ENCODE measurements around the gene OCLN.
"Not testable (repeated sequence)": the region's sequence is repeated elsewhere in the genome, so short reads cannot be mapped to it uniquely, and the experiment has no call there.

Gene OCLN

DNA sequence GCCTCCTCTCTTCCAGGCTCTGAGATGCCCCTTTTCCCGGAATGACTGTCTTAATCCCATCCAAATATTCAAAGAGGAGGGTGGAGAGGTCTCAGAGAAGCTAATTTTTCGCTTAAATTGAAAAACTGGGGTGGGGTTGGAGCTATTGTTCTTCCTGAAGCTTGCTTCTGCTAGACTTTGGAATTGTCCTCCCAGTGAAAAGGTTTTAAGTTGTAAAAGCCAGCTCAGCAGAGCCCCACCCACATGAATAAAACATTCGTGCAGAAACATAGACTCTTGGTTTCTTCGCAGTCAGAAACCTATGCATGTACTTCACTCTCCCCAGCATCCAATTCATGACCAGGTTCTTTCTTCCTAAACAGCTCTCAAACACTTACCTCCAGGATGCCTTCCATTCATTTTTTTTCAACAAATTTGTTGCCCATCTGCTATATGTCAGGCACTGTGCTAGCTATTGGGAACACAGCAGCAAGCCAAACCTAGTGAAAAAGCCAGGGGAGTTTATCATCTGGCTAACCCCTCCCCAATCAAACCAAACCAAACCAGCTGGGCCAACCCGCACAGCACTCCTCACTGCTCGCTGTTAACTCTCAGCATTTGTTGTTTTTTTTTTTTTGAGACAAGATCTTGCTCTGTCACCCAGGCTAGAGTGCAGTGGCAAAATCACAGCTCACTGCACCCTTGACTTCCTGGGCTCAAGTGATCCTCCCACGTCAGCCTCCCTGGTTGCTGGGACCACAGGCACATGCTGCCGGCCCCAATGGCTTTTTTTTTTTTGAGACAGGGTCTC lies 37.9 kb upstream of the OCLN start:
- no peak overlapping the region for H3K9ac ChIP-seq (ENCODE audit: low read depth, low read length)
- H3K4me1 ChIP-seq (ENCODE audit: insufficient read depth, low read length), result no peaks in the 10 kb centered on the region

DNA sequence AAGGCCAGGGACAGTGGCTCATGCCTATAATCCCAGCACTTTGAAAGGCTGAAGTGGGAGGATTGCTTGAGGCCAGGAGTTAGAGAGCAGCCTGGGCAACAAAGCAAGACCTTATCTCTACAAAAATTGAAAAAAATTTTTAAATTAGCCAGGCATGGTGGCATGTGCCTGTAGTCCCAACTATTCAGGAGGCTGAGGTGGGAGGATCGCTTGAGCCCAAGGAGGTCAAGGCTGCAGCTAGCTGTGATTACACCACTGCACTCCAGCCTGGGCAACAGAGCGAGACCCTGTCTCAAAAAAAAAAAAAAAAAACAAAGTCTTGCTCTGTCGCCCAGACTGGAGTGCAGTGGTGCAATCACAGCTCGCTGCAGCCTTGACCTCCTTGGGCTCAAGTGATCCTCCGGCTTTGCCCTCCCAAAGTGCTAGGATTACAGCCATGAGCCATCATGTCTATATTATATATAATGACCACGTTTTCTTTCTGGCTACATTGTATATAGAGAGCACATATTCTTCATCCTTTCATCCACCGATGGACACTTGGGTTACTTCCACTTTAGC lies 37.1 kb upstream of the OCLN start:
- not testable (repeated sequence) for H3K4me3 ChIP-seq (ENCODE audit: low read depth in 1 of 2, low read length in 2 of 2); H3K4me1 ChIP-seq (ENCODE audit: insufficient read depth, low read length); ATAC-seq (ENCODE audit: insufficient read depth, low read depth); H3K9me3 ChIP-seq (ENCODE audit: insufficient read depth, low read length, severe bottlenecking); H3K79me2 ChIP-seq (ENCODE audit: insufficient read depth, low read length); H3K4me2 ChIP-seq (ENCODE audit: insufficient read depth, low read length); H3K27me3 ChIP-seq (ENCODE audit: insufficient read depth, low read length, poor library complexity); H3K27ac ChIP-seq (ENCODE audit: low read length); H3K36me3 ChIP-seq (ENCODE audit: insufficient read depth, low read length); H3K9ac ChIP-seq (ENCODE audit: low read depth, low read length); DNase-seq; H4K20me1 ChIP-seq (ENCODE audit: insufficient read depth, low read length); H2AFZ ChIP-seq (ENCODE audit: low read depth, low read length)

More for the DNA sequence above, 37.9 kb upstream of the OCLN start:
- Histone ChIP-seq H3K27ac (ENCODE audit: low read length) (no peak overlapping the region), H3K27me3 (ENCODE audit: insufficient read depth, low read length, poor library complexity) (no peaks in the 10 kb centered on the region), H3K4me3 (ENCODE audit: low read depth in 1 of 2, low read length in 2 of 2) (no peak overlapping the region), H4K20me1 (ENCODE audit: insufficient read depth, low read length) (no peaks in the 10 kb centered on the region), H3K4me2 (ENCODE audit: insufficient read depth, low read length) (no peak overlapping the region), H3K36me3 (ENCODE audit: insufficient read depth, low read length) (no peaks in the 10 kb centered on the region), H3K9me3 (ENCODE audit: insufficient read depth, low read length, severe bottlenecking) (no peaks in the 10 kb centered on the region), H3K79me2 (ENCODE audit: insufficient read depth, low read length) (no peaks in the 10 kb centered on the region), H2AFZ (ENCODE audit: low read depth, low read length) (no peak overlapping the region)
- DNase-seq, result no peak
- no peak for ATAC-seq (ENCODE audit: insufficient read depth, low read depth)
- no peak for TF ChIP-seq EZH2 (IDR thresholded peaks at IDR 0.05; ENCODE audit: borderline replicate concordance, low read depth, low read length, severe bottlenecking)
- TF ChIP-seq, protein P1, sequence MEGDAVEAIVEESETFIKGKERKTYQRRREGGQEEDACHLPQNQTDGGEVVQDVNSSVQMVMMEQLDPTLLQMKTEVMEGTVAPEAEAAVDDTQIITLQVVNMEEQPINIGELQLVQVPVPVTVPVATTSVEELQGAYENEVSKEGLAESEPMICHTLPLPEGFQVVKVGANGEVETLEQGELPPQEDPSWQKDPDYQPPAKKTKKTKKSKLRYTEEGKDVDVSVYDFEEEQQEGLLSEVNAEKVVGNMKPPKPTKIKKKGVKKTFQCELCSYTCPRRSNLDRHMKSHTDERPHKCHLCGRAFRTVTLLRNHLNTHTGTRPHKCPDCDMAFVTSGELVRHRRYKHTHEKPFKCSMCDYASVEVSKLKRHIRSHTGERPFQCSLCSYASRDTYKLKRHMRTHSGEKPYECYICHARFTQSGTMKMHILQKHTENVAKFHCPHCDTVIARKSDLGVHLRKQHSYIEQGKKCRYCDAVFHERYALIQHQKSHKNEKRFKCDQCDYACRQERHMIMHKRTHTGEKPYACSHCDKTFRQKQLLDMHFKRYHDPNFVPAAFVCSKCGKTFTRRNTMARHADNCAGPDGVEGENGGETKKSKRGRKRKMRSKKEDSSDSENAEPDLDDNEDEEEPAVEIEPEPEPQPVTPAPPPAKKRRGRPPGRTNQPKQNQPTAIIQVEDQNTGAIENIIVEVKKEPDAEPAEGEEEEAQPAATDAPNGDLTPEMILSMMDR (IDR thresholded peaks at IDR 0.05; ENCODE audit: borderline replicate concordance, extremely low read depth, low read length, poor library complexity, severe bottlenecking), result no peak

DNA sequence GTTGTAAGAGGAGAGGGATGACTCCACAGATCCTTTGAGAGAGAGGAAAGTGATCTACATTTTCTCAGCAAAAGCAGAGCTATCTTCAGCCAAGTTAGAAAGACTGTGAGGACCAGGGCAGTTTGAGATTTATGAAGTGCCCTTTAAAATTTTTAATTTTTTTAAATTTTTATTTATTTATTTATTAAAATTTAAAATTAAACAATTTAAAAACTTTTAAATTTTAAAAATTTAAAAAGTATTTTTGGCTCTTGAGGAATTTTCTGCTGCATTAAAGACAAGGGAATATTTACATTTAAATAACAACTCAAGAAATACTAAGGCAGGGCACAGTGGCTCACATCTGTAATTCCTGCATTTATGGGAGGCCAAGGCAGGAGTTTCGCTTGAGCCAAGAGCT lies 30.4 kb upstream of the OCLN start:
- ATAC-seq (ENCODE audit: insufficient read depth, low read depth) (no peak), DNase-seq (no peak)
- Histone ChIP-seq H3K4me1 (ENCODE audit: insufficient read depth, low read length) (no peaks in the 10 kb centered on the region), H3K9me3 (ENCODE audit: insufficient read depth, low read length, severe bottlenecking) (no peaks in the 10 kb centered on the region), H3K9ac (ENCODE audit: low read depth, low read length) (no peak overlapping the region), H3K4me2 (ENCODE audit: insufficient read depth, low read length) (no peak overlapping the region), H3K36me3 (ENCODE audit: insufficient read depth, low read length) (no peaks in the 10 kb centered on the region), H2AFZ (ENCODE audit: low read depth, low read length) (no peak overlapping the region), H3K79me2 (ENCODE audit: insufficient read depth, low read length) (no peaks in the 10 kb centered on the region), H3K4me3 (ENCODE audit: low read depth in 1 of 2, low read length in 2 of 2) (no peak overlapping the region), H4K20me1 (ENCODE audit: insufficient read depth, low read length) (no peaks in the 10 kb centered on the region), H3K27ac (ENCODE audit: low read length) (no peak overlapping the region), H3K27me3 (ENCODE audit: insufficient read depth, low read length, poor library complexity) (no peaks in the 10 kb centered on the region)
- TF ChIP-seq, protein P1 (IDR thresholded peaks at IDR 0.05; ENCODE audit: borderline replicate concordance, extremely low read depth, low read length, poor library complexity, severe bottlenecking), result no peak
- TF ChIP-seq EZH2 (IDR thresholded peaks at IDR 0.05; ENCODE audit: borderline replicate concordance, low read depth, low read length, severe bottlenecking), result no peak

DNA sequence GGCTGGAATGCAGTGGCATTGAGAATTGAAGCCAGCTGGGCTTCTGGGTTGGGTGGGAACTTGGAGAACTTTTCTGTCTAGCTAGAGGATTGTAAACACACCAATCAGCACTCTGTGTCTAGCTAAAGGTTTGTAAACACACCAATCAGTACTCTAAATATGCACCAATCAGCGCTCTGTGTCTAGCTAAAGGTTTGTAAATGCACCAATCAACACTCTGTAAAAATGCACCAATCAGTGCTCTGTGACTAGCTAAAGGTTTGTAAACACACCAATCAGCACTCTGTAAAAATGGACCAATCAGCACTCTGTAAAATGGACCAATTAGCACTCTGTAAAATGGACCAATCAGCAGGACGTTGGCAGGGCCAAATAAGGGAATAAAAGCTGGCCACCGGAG lies 26.2 kb upstream of the OCLN start:
- H3K27me3 ChIP-seq (ENCODE audit: insufficient read depth, low read length, poor library complexity); H3K36me3 ChIP-seq (ENCODE audit: insufficient read depth, low read length); H3K9me3 ChIP-seq (ENCODE audit: insufficient read depth, low read length, severe bottlenecking); H4K20me1 ChIP-seq (ENCODE audit: insufficient read depth, low read length); H3K79me2 ChIP-seq (ENCODE audit: insufficient read depth, low read length); H3K9ac ChIP-seq (ENCODE audit: low read depth, low read length); ATAC-seq (ENCODE audit: insufficient read depth, low read depth); H3K4me2 ChIP-seq (ENCODE audit: insufficient read depth, low read length); H3K27ac ChIP-seq (ENCODE audit: low read length); H2AFZ ChIP-seq (ENCODE audit: low read depth, low read length); H3K4me1 ChIP-seq (ENCODE audit: insufficient read depth, low read length); H3K4me3 ChIP-seq (ENCODE audit: low read depth in 1 of 2, low read length in 2 of 2); DNase-seq: not testable (repeated sequence)

Data from DND-41 (cell line).